Measurements from ENCODE around the gene RAN. TPM values are rescaled to one million over a fixed set of nuclear protein-coding genes. Genes with fewer than 3 reads are reported as not detected.
A peak's percentile ranks its signal among the peaks of the same experiment; 100 is the strongest.

The RAN gene
- total and polyA plus RNA-seq, 12 donors, result 43.6 to 586 (median 291) TPM

- TF ChIP-seq, protein P1, sequence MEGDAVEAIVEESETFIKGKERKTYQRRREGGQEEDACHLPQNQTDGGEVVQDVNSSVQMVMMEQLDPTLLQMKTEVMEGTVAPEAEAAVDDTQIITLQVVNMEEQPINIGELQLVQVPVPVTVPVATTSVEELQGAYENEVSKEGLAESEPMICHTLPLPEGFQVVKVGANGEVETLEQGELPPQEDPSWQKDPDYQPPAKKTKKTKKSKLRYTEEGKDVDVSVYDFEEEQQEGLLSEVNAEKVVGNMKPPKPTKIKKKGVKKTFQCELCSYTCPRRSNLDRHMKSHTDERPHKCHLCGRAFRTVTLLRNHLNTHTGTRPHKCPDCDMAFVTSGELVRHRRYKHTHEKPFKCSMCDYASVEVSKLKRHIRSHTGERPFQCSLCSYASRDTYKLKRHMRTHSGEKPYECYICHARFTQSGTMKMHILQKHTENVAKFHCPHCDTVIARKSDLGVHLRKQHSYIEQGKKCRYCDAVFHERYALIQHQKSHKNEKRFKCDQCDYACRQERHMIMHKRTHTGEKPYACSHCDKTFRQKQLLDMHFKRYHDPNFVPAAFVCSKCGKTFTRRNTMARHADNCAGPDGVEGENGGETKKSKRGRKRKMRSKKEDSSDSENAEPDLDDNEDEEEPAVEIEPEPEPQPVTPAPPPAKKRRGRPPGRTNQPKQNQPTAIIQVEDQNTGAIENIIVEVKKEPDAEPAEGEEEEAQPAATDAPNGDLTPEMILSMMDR (IDR thresholded peaks at IDR 0.05), result no peak
- Histone ChIP-seq H3K36me3 (peaks cover 0 to 37% (median 22%) of the 10 kb centered on the region in 9 donors), H3K9me3 (no peaks in the 10 kb centered on the region), H3K27me3 (no peaks in the 10 kb centered on the region), H3K27ac (no peak overlapping the region), H3K4me3 (no peak overlapping the region), H3K4me1 (peaks cover 0 to 18% (median 1%) of the 10 kb centered on the region in 9 donors)
- 89 to 90% methylated on average over 13 of the region's 13 CpGs for WGBS, 2 donors
- ATAC-seq (peak in 1 of 8 donors; percentile 24), DNase-seq (no peak)
- intact Hi-C loops (cut with DNase I), result no loop called here
Observed at GRCh38 chr12:130879212-130879686, 7.4 kb downstream of the RAN start.

- ATAC-seq (peak in 3 of 8 donors; percentile 6 to 31 (median 24)), DNase-seq (no peak)
- Histone ChIP-seq H3K4me1 (peaks cover 0 to 13% (median 0%) of the 10 kb centered on the region in 9 donors), H3K9me3 (no peaks in the 10 kb centered on the region), H3K4me3 (peak overlapping the region in 3 of 10 donors; percentile 23 to 39 (median 32)), H3K27ac (no peak overlapping the region), H3K27me3 (no peaks in the 10 kb centered on the region), H3K36me3 (peaks cover 0 to 30% (median 19%) of the 10 kb centered on the region in 9 donors)
- WGBS, 2 donors, result 66 to 71% methylated on average over 17 of the region's 17 CpGs
- TF ChIP-seq, protein P1 (IDR thresholded peaks at IDR 0.05), result no peak
- intact Hi-C loops (cut with DNase I), result no loop called here
Observed at GRCh38 chr12:130879781-130880389, 8.0 kb downstream of the RAN start.

- peak overlapping the region in 6 of 10 donors; percentile 15 to 39 (median 33) for H3K4me3 ChIP-seq
- intact Hi-C loops (cut with DNase I), result no loop called here
- WGBS, 2 donors, result 44 to 45% methylated on average over 10 of the region's 10 CpGs
- DNase-seq (no peak), ATAC-seq (peak in 2 of 8 donors; percentile 9 to 27)
- peaks cover 0 to 9% (median 0%) of the 10 kb centered on the region in 9 donors for H3K4me1 ChIP-seq
- H3K27me3 ChIP-seq, result no peaks in the 10 kb centered on the region
- peaks cover 0 to 25% (median 14%) of the 10 kb centered on the region in 9 donors for H3K36me3 ChIP-seq
- TF ChIP-seq, protein P1 (IDR thresholded peaks at IDR 0.05), result no peak
- no peaks in the 10 kb centered on the region for H3K9me3 ChIP-seq
- H3K27ac ChIP-seq, result no peak overlapping the region
Observed at GRCh38 chr12:130880411-130880885, 8.6 kb downstream of the RAN start.

DNA sequence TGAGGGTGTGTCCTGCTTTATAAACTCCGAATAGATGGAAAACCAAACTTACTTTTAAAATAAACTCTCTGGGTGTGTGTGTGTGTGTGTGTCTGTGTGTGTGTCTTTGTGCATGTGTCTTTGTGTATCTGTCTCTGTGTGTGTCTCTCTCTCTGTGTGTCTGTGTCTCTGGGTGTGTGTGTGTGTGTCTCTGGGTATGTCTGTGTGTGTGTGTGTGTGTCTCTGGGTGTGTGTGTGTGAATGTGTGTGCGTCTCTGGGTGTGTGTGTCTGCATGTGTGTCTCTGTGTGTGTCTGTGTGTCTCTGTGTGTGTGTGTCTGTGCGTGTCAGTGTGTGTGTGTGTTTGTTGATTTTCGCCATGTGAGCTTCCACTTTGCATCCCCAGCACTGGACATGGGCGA is 9.2 kb downstream of the RAN start:
- no peak for ATAC-seq
- WGBS, 2 donors, result 89 to 91% methylated on average over 5 of the region's 5 CpGs

More for the DNA sequence above, 9.2 kb downstream of the RAN start:
- H3K4me1 ChIP-seq, result peaks cover 0 to 9% (median 0%) of the 10 kb centered on the region in 9 donors
- H3K4me3 ChIP-seq, result no peak overlapping the region
- intact Hi-C loops (cut with DNase I), result no loop called here
- no peaks in the 10 kb centered on the region for H3K27me3 ChIP-seq
- no peak for DNase-seq
- peaks cover 0 to 19% (median 8%) of the 10 kb centered on the region in 9 donors for H3K36me3 ChIP-seq
- TF ChIP-seq, protein P1 (IDR thresholded peaks at IDR 0.05), result no peak
- H3K27ac ChIP-seq, result no peak overlapping the region
- no peaks in the 10 kb centered on the region for H3K9me3 ChIP-seq
